ENCODE results near the gene INHBB. TPM values are rescaled to one million over a fixed set of nuclear protein-coding genes. Genes with fewer than 3 reads are reported as not detected.

INHBB gene
- total RNA-seq, 1 donor from 2014 or later = 0.50 TPM

DNA sequence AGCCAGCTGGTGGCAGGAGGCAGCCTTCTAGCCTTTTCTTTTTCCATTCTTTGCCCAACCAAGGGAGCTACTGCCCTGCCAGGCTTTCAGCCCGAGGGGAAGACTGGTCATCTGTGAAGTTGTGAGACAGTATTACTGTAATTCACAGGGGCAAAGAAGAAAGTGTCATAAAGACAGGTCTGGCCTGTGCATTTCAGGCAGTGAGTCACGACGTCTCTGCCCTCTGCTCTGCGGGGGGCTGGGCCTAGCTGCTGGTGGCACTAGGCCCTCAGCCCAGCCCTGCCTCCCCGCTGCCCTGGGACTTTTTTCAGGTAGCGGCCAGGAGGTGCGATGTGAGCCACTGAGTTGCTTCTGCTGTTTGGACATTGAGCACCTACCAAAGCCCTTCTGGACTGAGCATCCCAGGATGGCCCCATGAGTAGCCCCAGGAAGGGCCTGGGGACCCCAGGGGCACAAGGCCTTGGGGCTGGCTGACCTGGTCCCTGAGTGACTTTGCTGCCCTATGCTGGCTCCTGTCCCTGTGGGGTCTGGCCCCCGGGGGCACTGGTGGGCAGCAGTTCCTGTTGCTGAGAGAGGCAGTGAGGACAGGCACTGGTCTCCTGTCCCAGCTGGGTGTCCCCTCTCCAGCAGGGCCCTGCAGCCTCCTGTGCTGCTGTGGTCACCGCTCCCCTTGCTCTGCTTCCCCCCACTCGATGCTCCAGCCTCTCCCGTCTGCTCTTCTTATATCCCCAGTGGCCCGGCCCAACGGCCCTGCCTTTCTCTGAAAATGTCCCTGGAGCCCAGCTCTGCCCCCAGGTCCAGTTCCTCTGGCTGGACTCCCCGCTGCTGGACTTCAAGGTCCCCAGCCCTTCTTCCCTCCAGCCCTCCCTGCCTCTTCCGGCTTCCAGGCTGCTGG is 7.0 kb downstream of the INHBB start:
- H3K4me3 ChIP-seq (ENCODE audit: low read depth, low read length) = no peak overlapping the region
- H3K27me3 ChIP-seq (ENCODE audit: control insufficient read depth, insufficient read depth, low read length) = peaks cover 51% of the 10 kb centered on the region
- no peaks in the 10 kb centered on the region for H3K36me3 ChIP-seq (ENCODE audit: control insufficient read depth, insufficient read depth, low read length)
- peak; percentile 50 for DNase-seq (ENCODE audit: low read depth)
- TF ChIP-seq, protein P1, sequence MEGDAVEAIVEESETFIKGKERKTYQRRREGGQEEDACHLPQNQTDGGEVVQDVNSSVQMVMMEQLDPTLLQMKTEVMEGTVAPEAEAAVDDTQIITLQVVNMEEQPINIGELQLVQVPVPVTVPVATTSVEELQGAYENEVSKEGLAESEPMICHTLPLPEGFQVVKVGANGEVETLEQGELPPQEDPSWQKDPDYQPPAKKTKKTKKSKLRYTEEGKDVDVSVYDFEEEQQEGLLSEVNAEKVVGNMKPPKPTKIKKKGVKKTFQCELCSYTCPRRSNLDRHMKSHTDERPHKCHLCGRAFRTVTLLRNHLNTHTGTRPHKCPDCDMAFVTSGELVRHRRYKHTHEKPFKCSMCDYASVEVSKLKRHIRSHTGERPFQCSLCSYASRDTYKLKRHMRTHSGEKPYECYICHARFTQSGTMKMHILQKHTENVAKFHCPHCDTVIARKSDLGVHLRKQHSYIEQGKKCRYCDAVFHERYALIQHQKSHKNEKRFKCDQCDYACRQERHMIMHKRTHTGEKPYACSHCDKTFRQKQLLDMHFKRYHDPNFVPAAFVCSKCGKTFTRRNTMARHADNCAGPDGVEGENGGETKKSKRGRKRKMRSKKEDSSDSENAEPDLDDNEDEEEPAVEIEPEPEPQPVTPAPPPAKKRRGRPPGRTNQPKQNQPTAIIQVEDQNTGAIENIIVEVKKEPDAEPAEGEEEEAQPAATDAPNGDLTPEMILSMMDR (IDR thresholded peaks at IDR 0.05; ENCODE audit: insufficient read depth, low read length, poor library complexity, severe bottlenecking) = no peak

- Histone ChIP-seq H3K27me3 (ENCODE audit: control insufficient read depth, insufficient read depth, low read length) (peaks cover 46% of the 10 kb centered on the region), H3K36me3 (ENCODE audit: control insufficient read depth, insufficient read depth, low read length) (no peaks in the 10 kb centered on the region), H3K4me3 (ENCODE audit: low read depth, low read length) (no peak overlapping the region)
- TF ChIP-seq, protein P1 (IDR thresholded peaks at IDR 0.05; ENCODE audit: insufficient read depth, low read length, poor library complexity, severe bottlenecking) = no peak
- no peak for DNase-seq (ENCODE audit: low read depth)
Measured at GRCh38 chr2:120353591-120353898, 7.6 kb downstream of the INHBB start.

DNA sequence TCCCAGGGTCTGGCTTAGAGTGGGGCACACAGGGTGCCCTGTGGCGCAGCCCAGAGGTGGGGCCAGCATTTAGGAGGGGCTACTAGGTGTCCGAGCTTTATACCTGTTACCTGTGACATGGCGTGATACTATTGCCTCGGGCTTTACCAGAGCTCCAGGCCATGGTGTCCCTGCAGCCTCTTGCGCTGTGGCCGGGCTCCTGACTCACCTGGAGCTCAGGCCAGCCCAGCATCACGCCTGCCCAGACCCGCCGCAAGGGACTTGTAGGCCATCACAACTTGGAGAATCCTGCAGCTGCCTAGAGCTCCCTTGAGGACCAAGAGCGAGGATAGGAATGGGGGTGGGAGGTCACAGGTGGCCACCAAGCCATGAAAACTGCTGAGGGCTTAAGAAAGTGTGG is 8.0 kb downstream of the INHBB start:
- H3K27me3 ChIP-seq (ENCODE audit: control insufficient read depth, insufficient read depth, low read length) = peaks cover 46% of the 10 kb centered on the region
- no peak for DNase-seq (ENCODE audit: low read depth)
- H3K36me3 ChIP-seq (ENCODE audit: control insufficient read depth, insufficient read depth, low read length) = no peaks in the 10 kb centered on the region

DNA sequence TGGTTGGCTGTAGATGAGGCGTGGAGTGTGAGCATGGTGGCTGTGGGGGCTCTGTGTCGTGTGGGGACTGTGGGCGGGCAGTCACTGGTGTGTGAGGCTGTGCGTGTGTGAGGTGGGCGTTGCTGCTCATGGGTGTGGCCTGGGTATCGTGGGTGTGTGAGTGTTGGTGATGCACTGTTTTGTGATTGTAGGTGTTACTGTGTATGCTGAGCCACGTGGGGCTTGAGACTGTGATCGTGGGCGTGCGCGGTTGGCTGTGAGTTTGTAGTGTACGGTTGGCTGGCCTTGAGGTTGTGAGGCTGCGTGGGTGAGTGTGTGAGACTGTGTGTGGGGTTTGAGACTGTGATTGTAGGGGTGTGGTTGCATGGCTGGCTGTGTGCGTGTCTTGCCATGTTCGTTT is 8.5 kb downstream of the INHBB start:
- Histone ChIP-seq H3K4me3 (ENCODE audit: low read depth, low read length) (no peak overlapping the region), H3K27me3 (ENCODE audit: control insufficient read depth, insufficient read depth, low read length) (peaks cover 42% of the 10 kb centered on the region), H3K36me3 (ENCODE audit: control insufficient read depth, insufficient read depth, low read length) (no peaks in the 10 kb centered on the region)
- no peak for DNase-seq (ENCODE audit: low read depth)
- TF ChIP-seq, protein P1 (IDR thresholded peaks at IDR 0.05; ENCODE audit: insufficient read depth, low read length, poor library complexity, severe bottlenecking) = no peak

More for the DNA sequence above, 8.0 kb downstream of the INHBB start:
- H3K4me3 ChIP-seq (ENCODE audit: low read depth, low read length) = no peak overlapping the region
- TF ChIP-seq, protein P1 (IDR thresholded peaks at IDR 0.05; ENCODE audit: insufficient read depth, low read length, poor library complexity, severe bottlenecking) = no peak

- DNase-seq (ENCODE audit: low read depth) = no peak
- TF ChIP-seq, protein P1 (IDR thresholded peaks at IDR 0.05; ENCODE audit: insufficient read depth, low read length, poor library complexity, severe bottlenecking) = no peak
- H3K27me3 ChIP-seq (ENCODE audit: control insufficient read depth, insufficient read depth, low read length) = peaks cover 38% of the 10 kb centered on the region
- H3K36me3 ChIP-seq (ENCODE audit: control insufficient read depth, insufficient read depth, low read length) = no peaks in the 10 kb centered on the region
- no peak overlapping the region for H3K4me3 ChIP-seq (ENCODE audit: low read depth, low read length)
Measured at GRCh38 chr2:120354935-120355779, 9.2 kb downstream of the INHBB start.

All from kidney epithelial cell (primary cell).